Ascending aorta (tissue), 2 donors: ENCODE measurements around the gene PCDHGB1. TPM values are rescaled to one million over a fixed set of nuclear protein-coding genes. Genes with fewer than 3 reads are reported as not detected.
"Not testable (repeated sequence)": the region's sequence is repeated elsewhere in the genome, so short reads cannot be mapped to it uniquely, and the experiment has no call there.

Experiments used
- DNase-seq, 2 donors: peaks; one replicate each; pipeline ENCODE4 v3.0.0-alpha.2; 2019; ENCODE audit warnings: low spot score in 2 of 2
- H3K27ac ChIP-seq, 2 donors: fragments of 200-600 bp; sonication (generic); one replicate each; pipeline ENCODE4 v1.5.1; 2016 to 2017; ENCODE audit warnings: mild to moderate bottlenecking in 1 of 2
- H3K27me3 ChIP-seq: fragments of 200-600 bp; sonication (generic); one replicate; pipeline ENCODE4 v1.5.1; 2017
- H3K36me3 ChIP-seq, 2 donors: fragments of 200-600 bp; sonication (generic); one replicate each; pipeline ENCODE4 v1.5.1; 2016
- H3K4me1 ChIP-seq, 2 donors: fragments of 200-600 bp; sonication (generic); one replicate each; pipeline ENCODE4 v1.5.1; 2016 to 2017; ENCODE audit warnings: mild to moderate bottlenecking in 1 of 2
- H3K4me3 ChIP-seq, 2 donors: fragments of 200-600 bp; sonication (generic); one replicate each; pipeline ENCODE4 v1.5.1; 2016 to 2017; ENCODE audit warnings: mild to moderate bottlenecking in 1 of 2
- H3K9me3 ChIP-seq, 2 donors: fragments of 200-600 bp; sonication (generic); one replicate each; pipeline ENCODE4 v1.5.1; 2016
- intact Hi-C: fragments of 100-400 bp; cut with DNase I; formaldehyde crosslinking; loops from one replicate; pipeline ENCODE4 v1.15.1; 2023
- total RNA-seq: library from RNA; depleted of rRNA; stranded (reverse); fragments of >200 nt; gene quantifications from one replicate; pipeline ENCODE4 v1.1.0, GENCODE V29; 2016
- TF ChIP-seq, protein P1 (sequence below), 3 experiments: fragments of 200-600 bp in 2 of 3; fragments of 450-650 bp in 1 of 3; sonication (generic) in 2 of 3; IDR thresholded peaks; one replicate each; pipeline ENCODE4 v1.5.1; 2016 to 2019; ENCODE audit warnings: antibody characterized with exemption in 3 of 3, mild to moderate bottlenecking in 1 of 3, moderate library complexity in 1 of 3

The PCDHGB1 gene
- total RNA-seq, 1 donor from 2014 or later = 1.8 TPM

DNA sequence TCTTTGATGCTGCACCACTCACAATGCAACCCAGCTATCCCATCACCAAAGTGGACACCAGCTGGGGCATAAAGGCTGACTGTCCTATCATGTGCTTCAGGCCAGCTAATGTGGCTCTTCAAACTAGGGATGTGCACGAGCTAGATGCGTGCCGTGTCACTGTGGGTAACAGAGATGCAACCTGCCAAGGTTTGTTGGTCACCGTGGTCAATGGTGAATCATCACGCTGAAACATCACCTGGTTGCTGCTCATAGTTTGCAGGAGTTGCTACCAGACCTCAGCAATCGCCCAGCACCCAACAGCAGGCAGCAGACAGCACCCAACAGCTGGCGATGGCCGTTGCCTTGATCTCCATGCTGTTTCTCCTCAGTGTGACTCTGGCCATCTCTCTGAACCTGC lies 21.7 kb upstream of the PCDHGB1 start:
- H3K9me3 ChIP-seq = peaks cover 43 to 81% of the 10 kb centered on the region in 2 donors
- TF ChIP-seq, protein P1, sequence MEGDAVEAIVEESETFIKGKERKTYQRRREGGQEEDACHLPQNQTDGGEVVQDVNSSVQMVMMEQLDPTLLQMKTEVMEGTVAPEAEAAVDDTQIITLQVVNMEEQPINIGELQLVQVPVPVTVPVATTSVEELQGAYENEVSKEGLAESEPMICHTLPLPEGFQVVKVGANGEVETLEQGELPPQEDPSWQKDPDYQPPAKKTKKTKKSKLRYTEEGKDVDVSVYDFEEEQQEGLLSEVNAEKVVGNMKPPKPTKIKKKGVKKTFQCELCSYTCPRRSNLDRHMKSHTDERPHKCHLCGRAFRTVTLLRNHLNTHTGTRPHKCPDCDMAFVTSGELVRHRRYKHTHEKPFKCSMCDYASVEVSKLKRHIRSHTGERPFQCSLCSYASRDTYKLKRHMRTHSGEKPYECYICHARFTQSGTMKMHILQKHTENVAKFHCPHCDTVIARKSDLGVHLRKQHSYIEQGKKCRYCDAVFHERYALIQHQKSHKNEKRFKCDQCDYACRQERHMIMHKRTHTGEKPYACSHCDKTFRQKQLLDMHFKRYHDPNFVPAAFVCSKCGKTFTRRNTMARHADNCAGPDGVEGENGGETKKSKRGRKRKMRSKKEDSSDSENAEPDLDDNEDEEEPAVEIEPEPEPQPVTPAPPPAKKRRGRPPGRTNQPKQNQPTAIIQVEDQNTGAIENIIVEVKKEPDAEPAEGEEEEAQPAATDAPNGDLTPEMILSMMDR (IDR thresholded peaks at IDR 0.05) = no peak
- no peaks in the 10 kb centered on the region for H3K27me3 ChIP-seq
- H3K4me1 ChIP-seq = no peaks in the 10 kb centered on the region
- H3K4me3 ChIP-seq = no peak overlapping the region
- no peak overlapping the region for H3K27ac ChIP-seq
- H3K36me3 ChIP-seq = no peaks in the 10 kb centered on the region
- no peak for DNase-seq
- intact Hi-C loops = loop anchor here (10.0 kb wide), 1 partner anchor 613 kb away; no protein-coding TSS in a partner anchor

DNA sequence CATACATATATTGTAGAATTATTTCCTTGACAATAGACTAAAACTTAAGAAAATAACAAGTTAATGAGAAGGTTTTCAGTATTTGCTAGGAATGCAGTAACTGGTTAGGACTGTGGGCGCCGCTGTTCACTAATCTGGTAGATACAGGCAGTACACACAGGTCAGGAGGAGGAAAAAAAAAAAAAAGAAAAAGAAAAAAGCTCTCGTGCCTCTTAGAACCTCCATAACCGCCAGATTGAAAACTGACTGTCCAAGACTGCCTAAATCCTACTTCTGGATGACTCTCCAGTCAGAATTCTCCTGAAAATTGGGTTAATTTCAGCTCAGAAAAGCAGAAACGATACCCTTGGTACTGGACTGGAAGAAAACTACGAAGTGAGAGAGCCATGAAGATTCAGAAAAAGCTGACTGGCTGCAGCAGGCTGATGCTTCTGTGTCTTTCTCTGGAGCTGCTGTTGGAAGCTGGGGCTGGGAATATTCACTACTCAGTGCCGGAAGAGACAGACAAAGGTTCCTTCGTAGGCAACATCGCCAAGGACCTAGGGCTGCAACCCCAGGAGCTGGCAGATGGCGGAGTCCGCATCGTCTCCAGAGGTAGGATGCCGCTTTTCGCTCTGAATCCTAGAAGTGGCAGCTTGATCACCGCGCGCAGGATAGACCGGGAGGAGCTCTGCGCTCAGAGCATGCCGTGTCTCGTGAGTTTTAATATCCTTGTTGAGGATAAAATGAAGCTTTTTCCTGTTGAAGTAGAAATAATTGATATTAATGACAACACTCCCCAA lies 19.4 kb upstream of the PCDHGB1 start, which contains the start of gene PCDHGA1:
Gene PCDHGA1, plus strand, starts transcription at position 216 of the 782 bp plus-strand sequence.
- Histone ChIP-seq H3K4me3 (no peak within 1 kb of the TSS), H3K9me3 (peaks cover 59 to 83% of the 10 kb centered on the region in 2 donors), H3K27ac (no peak within 1 kb of the TSS), H3K4me1 (no peaks in the 10 kb centered on the region), H3K27me3 (no peaks in the 10 kb centered on the region), H3K36me3 (no peaks in the 10 kb centered on the region)
- intact Hi-C loops = no loop called here
- TF ChIP-seq, protein P1 (IDR thresholded peaks at IDR 0.05) = peak in 1 of 3 experiments; percentile 14
- DNase-seq = no peak

DNA sequence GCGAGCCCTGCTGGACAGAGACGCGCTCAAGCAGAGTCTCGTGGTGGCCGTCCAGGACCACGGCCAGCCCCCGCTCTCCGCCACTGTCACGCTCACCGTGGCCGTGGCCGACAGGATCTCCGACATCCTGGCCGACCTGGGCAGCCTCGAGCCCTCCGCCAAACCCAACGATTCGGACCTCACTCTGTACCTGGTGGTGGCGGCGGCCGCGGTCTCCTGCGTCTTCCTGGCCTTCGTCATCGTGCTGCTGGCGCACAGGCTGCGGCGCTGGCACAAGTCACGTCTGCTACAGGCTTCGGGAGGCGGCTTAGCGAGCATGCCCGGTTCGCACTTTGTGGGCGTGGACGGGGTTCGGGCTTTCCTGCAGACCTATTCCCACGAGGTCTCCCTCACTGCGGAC lies 17.3 kb upstream of the PCDHGB1 start:
- H3K4me1 ChIP-seq, H3K27me3 ChIP-seq, H3K4me3 ChIP-seq, H3K36me3 ChIP-seq, intact Hi-C loops, H3K27ac ChIP-seq, DNase-seq: not testable (repeated sequence)
- peaks cover 65 to 96% of the 10 kb centered on the region in 2 donors for H3K9me3 ChIP-seq

DNA sequence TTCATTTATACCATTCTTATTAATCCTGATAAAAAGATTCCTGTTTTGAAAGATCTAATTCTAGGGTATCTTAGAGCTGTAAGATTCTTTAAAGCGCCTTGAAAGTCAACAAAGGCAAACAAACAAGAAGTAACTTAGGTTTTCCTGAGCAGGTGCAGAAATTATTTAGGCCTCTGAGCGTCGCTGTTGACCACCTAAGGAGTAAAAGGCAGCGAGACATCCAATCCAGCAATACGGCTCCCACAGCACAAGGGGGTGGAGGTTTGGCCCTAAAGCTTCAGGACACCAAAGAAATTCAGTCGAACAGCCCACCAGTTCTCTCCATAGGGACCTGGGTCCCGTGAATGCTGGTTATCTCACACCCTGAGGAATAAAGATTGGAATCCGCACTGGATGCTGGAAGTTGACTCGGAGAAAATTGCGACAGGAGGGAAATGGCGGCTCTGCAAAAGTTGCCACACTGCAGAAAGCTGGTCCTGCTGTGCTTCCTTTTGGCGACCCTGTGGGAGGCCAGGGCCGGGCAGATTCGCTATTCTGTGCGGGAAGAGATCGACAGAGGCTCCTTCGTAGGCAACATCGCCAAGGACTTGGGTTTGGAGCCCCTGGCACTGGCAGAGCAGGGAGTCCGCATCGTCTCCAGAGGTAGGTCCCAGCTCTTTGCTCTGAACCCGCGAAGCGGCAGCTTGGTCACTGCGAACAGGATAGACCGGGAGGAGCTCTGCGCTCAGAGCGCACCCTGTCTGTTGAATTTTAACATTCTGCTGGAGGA lies 11.2 kb upstream of the PCDHGB1 start, which contains the start of gene PCDHGA2:
Gene PCDHGA2, plus strand, starts transcription at position 223 of the 769 bp plus-strand sequence.
- H3K9me3 ChIP-seq = peaks cover 72 to 97% of the 10 kb centered on the region in 2 donors
- intact Hi-C loops = loop anchor here (5.0 kb wide), 1 partner anchor 224 kb away; no protein-coding TSS in a partner anchor
- TF ChIP-seq, protein P1 (IDR thresholded peaks at IDR 0.05) = peak; percentile 40 to 46 (median 41)
- no peak for DNase-seq
- H3K27me3 ChIP-seq = no peaks in the 10 kb centered on the region
- no peaks in the 10 kb centered on the region for H3K4me1 ChIP-seq
- H3K27ac ChIP-seq = no peak within 1 kb of the TSS
- H3K36me3 ChIP-seq = no peaks in the 10 kb centered on the region
- H3K4me3 ChIP-seq = peak within 1 kb of the TSS; percentile 37 to 49

DNA sequence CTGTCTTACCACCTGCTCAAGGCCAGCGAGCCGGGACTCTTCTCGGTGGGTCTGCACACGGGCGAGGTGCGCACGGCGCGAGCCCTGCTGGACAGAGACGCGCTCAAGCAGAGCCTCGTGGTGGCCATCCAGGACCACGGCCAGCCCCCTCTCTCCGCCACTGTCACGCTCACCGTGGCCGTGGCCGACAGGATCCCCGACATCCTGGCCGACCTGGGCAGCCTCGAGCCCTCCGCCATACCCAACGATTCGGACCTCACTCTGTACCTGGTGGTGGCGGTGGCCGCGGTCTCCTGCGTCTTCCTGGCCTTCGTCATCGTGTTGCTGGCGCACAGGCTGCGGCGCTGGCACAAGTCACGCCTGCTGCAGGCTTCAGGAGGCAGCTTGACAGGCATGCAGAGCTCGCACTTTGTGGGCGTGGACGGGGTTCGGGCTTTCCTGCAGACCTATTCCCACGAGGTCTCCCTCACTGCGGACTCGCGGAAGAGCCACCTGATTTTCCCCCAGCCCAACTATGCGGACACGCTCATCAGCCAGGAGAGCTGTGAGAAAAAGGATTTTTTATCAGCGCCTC lies 9.0 kb upstream of the PCDHGB1 start:
- H3K4me1 ChIP-seq, H3K36me3 ChIP-seq, H3K27me3 ChIP-seq, H3K4me3 ChIP-seq, intact Hi-C loops, H3K27ac ChIP-seq, DNase-seq: not testable (repeated sequence)
- peaks cover 75 to 98% of the 10 kb centered on the region in 2 donors for H3K9me3 ChIP-seq

DNA sequence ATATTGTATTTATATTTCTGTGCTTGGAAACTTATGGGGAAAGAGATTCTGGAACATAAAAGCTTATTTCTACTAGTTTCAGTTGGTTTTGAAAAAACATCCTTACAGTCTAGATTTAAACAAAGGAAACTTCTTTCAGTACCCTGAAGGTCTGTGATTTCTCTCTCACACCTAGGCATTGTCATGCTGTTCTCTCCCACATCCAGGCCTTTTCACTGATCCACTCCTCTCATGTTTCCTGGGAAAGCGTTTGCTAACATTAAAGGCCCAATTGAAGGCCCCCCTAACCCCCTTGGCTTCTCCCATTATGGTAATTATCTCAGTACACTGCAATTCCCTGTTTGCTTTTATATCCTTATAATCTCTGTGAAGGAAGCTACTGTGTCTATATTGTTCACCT lies 7.1 kb upstream of the PCDHGB1 start:
- Histone ChIP-seq H3K27me3 (no peaks in the 10 kb centered on the region), H3K9me3 (peaks cover 81 to 99% of the 10 kb centered on the region in 2 donors), H3K4me1 (no peaks in the 10 kb centered on the region), H3K27ac (no peak overlapping the region), H3K36me3 (no peaks in the 10 kb centered on the region), H3K4me3 (no peak overlapping the region)
- DNase-seq = no peak
- intact Hi-C loops = no loop called here
- TF ChIP-seq, protein P1 (IDR thresholded peaks at IDR 0.05) = no peak
